SU-DHL-6 (cell line): ENCODE results near the gene GPN3.
"Not testable (repeated sequence)": the region's sequence is repeated elsewhere in the genome, so short reads cannot be mapped to it uniquely, and the experiment has no call there.

ENCODE experiments used
- H2AFZ ChIP-seq: fragments of 200-600 bp; sonication (generic); 2 replicates; pipeline ENCODE4 v1.6.1; 2014; ENCODE audit warnings: low read depth, mild to moderate bottlenecking, moderate library complexity, mixed read lengths, antibody characterized with exemption, low read length; ENCODE audit not compliant: severe bottlenecking
- H3F3A ChIP-seq: fragments of 200-600 bp; shearing (Covaris generic); 2 replicates; pipeline ENCODE4 v1.6.0; 2016; ENCODE audit warnings: antibody characterized with exemption, mild to moderate bottlenecking; ENCODE audit not compliant: insufficient read depth
- H3K27ac ChIP-seq: fragments of 200-600 bp; sonication (generic); 2 replicates; pipeline ENCODE4 v1.5.1; 2016; ENCODE audit warnings: low read depth, mild to moderate bottlenecking, low read length, moderate library complexity, mixed read lengths
- H3K27me3 ChIP-seq: fragments of 200-600 bp; sonication (generic), shearing (Covaris generic); 2 replicates; pipeline ENCODE4 v1.6.0; 2014; ENCODE audit warnings: mild to moderate bottlenecking, low read length
- H3K36me3 ChIP-seq: fragments of 200-600 bp; sonication (generic); 2 replicates; pipeline ENCODE4 v1.6.1; 2014; ENCODE audit warnings: mild to moderate bottlenecking, low read length, mixed read lengths
- H3K4me2 ChIP-seq: fragments of 300-600, 200-600 bp; shearing (Covaris generic), sonication (generic); 2 replicates; pipeline ENCODE4 v1.6.0; 2014; ENCODE audit warnings: low read length, low read depth, mild to moderate bottlenecking; ENCODE audit not compliant: poor library complexity, severe bottlenecking
- H3K4me3 ChIP-seq: fragments of 200-600 bp; sonication (generic); 2 replicates; pipeline ENCODE4 v1.5.1; 2014; ENCODE audit warnings: antibody characterized with exemption, low read length, mild to moderate bottlenecking, mixed read lengths; ENCODE audit not compliant: insufficient read depth, poor library complexity, severe bottlenecking
- H3K79me2 ChIP-seq: fragments of 200-600 bp; sonication (generic); 2 replicates; pipeline ENCODE4 v1.6.1; 2014; ENCODE audit warnings: mild to moderate bottlenecking, low read length, moderate library complexity; ENCODE audit not compliant: insufficient read depth
- H3K9ac ChIP-seq: fragments of 200-600 bp; sonication (generic); 2 replicates; pipeline ENCODE4 v1.7.0; 2014; ENCODE audit warnings: mild to moderate bottlenecking, low read length
- H3K9me2 ChIP-seq: fragments of 200-600 bp; sonication (generic); replicated peaks from 2 replicates; pipeline ENCODE4 v1.6.1; 2014; ENCODE audit warnings: low read length; ENCODE audit not compliant: insufficient read depth
- H3K9me3 ChIP-seq: fragments of 200-600 bp; sonication (generic); 2 replicates; pipeline ENCODE4 v1.6.1; 2014; ENCODE audit warnings: low read length, mixed read lengths; ENCODE audit not compliant: insufficient read depth
- H4K20me1 ChIP-seq: fragments of 200-600 bp; sonication (generic); 2 replicates; pipeline ENCODE4 v1.6.1; 2014; ENCODE audit warnings: low read depth, mild to moderate bottlenecking, antibody characterized with exemption, low read length, moderate library complexity, mixed read lengths
- EZH2phosphoT487 ChIP-seq: fragments of 200-600 bp; sonication (generic), shearing (Covaris generic); conservative IDR thresholded peaks from 2 replicates; pipeline ENCODE4 v1.6.1; 2018; ENCODE audit warnings: mild to moderate bottlenecking, antibody characterized with exemption, low read length, moderate library complexity, mixed read lengths
- TF ChIP-seq, protein P1 (sequence below): fragments of 200-600 bp; sonication (generic); IDR thresholded peaks from one replicate; pipeline ENCODE4 v1.5.1; 2017; ENCODE audit warnings: antibody characterized with exemption, mild to moderate bottlenecking, low read length, moderate library complexity; ENCODE audit not compliant: insufficient read depth, poor library complexity, severe bottlenecking

The GPN3 gene

DNA sequence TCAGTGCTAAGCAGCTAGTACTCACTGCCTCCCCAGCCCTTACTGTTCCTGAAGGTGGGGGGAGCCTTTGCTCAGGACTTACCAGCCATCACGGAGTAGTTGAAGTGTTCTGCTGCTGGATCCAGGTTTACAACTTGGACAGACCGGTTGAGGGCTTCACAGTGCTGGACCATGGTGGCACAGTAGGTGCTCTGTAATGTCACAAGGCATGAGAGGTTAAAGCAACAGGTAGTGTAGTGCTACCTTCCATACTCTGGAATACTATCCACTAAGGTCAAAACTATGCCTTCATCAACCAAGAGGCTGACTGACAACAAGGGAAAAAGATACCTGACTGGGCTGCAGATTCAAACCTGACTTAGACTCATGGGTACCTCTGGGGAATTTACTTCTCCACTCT, 3.0 kb downstream of the GPN3 start:
- H3K27me3 ChIP-seq = no peaks in the 10 kb centered on the region
- no peaks in the 10 kb centered on the region for H3K9me3 ChIP-seq
- H2AFZ ChIP-seq = no peak overlapping the region
- no peak for TF ChIP-seq EZH2phosphoT487
- TF ChIP-seq, protein P1, sequence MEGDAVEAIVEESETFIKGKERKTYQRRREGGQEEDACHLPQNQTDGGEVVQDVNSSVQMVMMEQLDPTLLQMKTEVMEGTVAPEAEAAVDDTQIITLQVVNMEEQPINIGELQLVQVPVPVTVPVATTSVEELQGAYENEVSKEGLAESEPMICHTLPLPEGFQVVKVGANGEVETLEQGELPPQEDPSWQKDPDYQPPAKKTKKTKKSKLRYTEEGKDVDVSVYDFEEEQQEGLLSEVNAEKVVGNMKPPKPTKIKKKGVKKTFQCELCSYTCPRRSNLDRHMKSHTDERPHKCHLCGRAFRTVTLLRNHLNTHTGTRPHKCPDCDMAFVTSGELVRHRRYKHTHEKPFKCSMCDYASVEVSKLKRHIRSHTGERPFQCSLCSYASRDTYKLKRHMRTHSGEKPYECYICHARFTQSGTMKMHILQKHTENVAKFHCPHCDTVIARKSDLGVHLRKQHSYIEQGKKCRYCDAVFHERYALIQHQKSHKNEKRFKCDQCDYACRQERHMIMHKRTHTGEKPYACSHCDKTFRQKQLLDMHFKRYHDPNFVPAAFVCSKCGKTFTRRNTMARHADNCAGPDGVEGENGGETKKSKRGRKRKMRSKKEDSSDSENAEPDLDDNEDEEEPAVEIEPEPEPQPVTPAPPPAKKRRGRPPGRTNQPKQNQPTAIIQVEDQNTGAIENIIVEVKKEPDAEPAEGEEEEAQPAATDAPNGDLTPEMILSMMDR = no peak
- H3K79me2 ChIP-seq = peaks cover 45% of the 10 kb centered on the region
- H3F3A ChIP-seq = peaks cover 11% of the 10 kb centered on the region; the same call in 1 of the 2 replicates
- no peak overlapping the region for H3K27ac ChIP-seq
- H3K4me3 ChIP-seq = no peak overlapping the region
- H3K9me2 ChIP-seq = no peaks in the 10 kb centered on the region
- H3K36me3 ChIP-seq = 0 out of 2 replicates have a peak, but pooled peaks cover 2% of the 10 kb centered on the region
- no peak overlapping the region for H3K9ac ChIP-seq
- no peaks in the 10 kb centered on the region for H4K20me1 ChIP-seq
- no peak overlapping the region for H3K4me2 ChIP-seq

DNA sequence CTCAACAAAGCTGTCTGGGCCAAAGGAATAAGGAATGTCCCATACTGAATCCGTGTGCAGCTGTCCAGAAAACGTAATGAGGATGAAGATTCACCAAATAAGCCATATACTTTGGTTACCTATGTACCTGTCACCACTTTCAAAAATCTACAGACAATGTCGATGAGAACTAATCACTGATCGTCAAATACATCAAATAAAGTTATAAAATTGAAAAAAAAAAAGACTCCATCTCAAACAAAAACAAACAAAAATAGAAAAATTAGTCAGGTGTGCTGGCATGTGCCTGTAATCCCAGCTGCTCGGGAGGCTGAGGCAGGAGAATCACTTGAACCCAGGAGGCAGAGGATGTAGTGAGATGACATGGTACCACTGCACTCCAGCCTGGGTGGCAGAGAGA, 6.9 kb downstream of the GPN3 start:
- peaks cover 35% of the 10 kb centered on the region for H3F3A ChIP-seq
- not testable (repeated sequence) for H3K9ac ChIP-seq, H4K20me1 ChIP-seq, H3K9me3 ChIP-seq, H3K4me2 ChIP-seq, H3K9me2 ChIP-seq, H3K36me3 ChIP-seq, H2AFZ ChIP-seq, H3K4me3 ChIP-seq, H3K27ac ChIP-seq, H3K27me3 ChIP-seq
- peaks cover 20% of the 10 kb centered on the region for H3K79me2 ChIP-seq

DNA sequence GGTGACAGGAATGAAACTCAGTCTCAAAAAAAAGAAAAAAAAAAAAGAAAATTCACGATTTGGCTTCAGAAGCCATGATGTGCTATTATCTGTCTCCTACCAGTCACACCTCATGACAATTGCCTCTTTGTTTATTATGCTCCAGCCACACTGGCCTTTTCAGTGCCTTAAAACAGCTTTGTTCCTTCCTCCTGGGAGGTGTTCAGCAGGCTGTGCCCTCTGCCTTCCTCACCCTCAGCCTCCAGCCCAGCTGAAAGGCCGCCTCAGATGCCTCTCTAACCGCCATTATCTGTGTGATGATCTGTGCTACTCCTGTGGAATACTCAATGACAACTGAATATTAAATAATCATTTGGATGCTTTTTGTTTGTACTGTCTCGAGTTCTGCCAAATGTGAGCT, 9.3 kb downstream of the GPN3 start:
- H3K27me3 ChIP-seq = no peaks in the 10 kb centered on the region
- TF ChIP-seq, protein P1 = no peak
- no peak for TF ChIP-seq EZH2phosphoT487
- peaks cover 17% of the 10 kb centered on the region; the same call in 1 of the 2 replicates for H3K36me3 ChIP-seq

DNA sequence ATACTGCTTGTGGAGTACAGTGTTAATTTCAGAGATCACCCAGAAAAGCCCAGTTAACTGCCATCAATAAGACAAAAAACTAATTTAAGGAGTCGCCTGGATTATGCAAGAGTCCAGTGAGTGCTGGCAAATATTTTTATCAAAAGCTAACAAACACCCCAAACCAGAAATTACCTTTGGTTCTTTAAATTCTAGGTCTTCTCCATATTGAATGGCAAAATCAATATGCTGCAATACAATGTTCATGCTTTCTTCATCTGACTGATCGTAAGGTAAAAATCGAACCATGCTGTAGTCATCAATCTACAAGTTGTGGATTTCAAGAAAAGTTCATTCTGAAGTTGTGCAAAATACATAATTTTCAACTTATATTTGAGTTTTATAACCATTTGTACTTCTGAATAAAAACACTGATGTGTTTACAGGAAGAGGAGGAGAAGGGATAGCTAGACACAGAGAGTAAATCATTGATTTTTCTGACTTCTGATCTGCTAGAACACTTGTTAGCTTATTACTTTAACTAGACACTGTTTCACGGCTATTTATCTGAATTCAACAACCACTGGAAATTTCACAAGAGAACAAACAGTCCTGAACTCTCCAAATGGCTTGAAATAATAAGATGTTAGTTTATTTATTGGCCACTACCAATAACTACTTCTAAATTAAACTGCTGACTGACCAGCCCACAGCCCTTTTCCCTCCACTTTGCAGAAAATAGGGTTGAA, 14.3 kb downstream of the GPN3 start:
- H3K9me3 ChIP-seq = no peaks in the 10 kb centered on the region

More for the DNA sequence above, 9.3 kb downstream of the GPN3 start:
- no peaks in the 10 kb centered on the region for H3K9me2 ChIP-seq
- no peak overlapping the region for H3K9ac ChIP-seq
- no peak overlapping the region for H3K4me3 ChIP-seq
- H3F3A ChIP-seq = peaks cover 47% of the 10 kb centered on the region
- no peak overlapping the region for H3K4me2 ChIP-seq
- no peak overlapping the region for H2AFZ ChIP-seq
- peak overlapping the region; percentile 90; the same call in 1 of the 2 replicates for H3K27ac ChIP-seq
- peaks cover 11% of the 10 kb centered on the region; the same call in 1 of the 2 replicates for H3K79me2 ChIP-seq
- no peaks in the 10 kb centered on the region for H3K9me3 ChIP-seq
- H4K20me1 ChIP-seq = no peaks in the 10 kb centered on the region

More for the DNA sequence above, 14.3 kb downstream of the GPN3 start:
- H4K20me1 ChIP-seq = peaks cover 3% of the 10 kb centered on the region; the same call in 1 of the 2 replicates
- peaks cover 14% of the 10 kb centered on the region for H3K79me2 ChIP-seq
- H3K27me3 ChIP-seq = no peaks in the 10 kb centered on the region
- H3K9me2 ChIP-seq = no peaks in the 10 kb centered on the region
- TF ChIP-seq, protein P1 = no peak
- no peak for TF ChIP-seq EZH2phosphoT487
- H3K4me3 ChIP-seq = no peak overlapping the region
- peaks cover 58% of the 10 kb centered on the region for H3F3A ChIP-seq
- H2AFZ ChIP-seq = no peak overlapping the region
- H3K9ac ChIP-seq = no peak overlapping the region
- H3K36me3 ChIP-seq = peaks cover 19% of the 10 kb centered on the region; the same call in 1 of the 2 replicates
- no peak overlapping the region for H3K4me2 ChIP-seq
- 0 out of 2 replicates have a peak overlapping the region, but pooled peaks have one; percentile 13 for H3K27ac ChIP-seq
